A549 treated with ZK216348 at 1 μM for 4 hours (cell line): ENCODE measurements around the gene FAM174A. TPM values are rescaled to one million over a fixed set of nuclear protein-coding genes. Genes with fewer than 3 reads are reported as not detected.

Experiments
- total RNA-seq: library from RNA; stranded (reverse); fragments of 200-300 nt; extraction: Qiagen RNA extraction; gene quantifications from 5 replicates; pipeline ENCODE4 v1.2.3, GENCODE V29; 2022; ENCODE audit warnings: low read depth

Gene FAM174A
- total RNA-seq: 7.9 to 15.3 TPM (median 14.0 TPM) in 5 replicates

DNA sequence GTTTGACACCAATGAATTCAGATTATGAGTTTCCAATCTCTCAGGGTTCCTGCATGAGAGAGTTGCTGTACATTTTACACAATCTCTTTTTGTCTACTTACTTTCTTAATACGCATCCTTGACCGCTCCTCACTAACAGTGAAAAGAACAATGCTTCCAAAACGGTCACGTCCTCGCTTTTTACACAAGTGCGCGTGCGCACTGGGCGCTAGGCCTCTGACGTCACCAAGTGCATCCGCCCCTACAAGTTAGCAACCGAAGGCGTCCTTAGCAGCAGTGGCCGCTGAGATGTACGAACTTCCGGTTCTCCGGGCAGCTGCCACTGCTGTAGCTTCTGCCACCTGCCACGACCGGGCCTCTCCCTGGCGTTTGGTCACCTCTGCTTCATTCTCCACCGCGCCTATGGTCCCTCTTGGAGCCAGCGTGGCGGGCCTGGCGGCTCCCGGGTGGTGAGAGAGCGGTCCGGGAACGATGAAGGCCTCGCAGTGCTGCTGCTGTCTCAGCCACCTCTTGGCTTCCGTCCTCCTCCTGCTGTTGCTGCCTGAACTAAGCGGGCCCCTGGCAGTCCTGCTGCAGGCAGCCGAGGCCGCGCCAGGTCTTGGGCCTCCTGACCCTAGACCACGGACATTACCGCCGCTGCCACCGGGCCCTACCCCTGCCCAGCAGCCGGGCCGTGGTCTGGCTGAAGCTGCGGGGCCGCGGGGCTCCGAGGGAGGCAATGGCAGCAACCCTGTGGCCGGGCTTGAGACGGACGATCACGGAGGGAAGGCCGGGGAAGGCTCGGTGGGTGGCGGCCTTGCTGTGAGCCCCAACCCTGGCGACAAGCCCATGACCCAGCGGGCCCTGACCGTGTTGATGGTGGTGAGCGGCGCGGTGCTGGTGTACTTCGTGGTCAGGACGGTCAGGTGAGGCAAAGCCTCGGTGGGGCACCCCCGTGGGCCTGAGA, at the start of gene FAM174A:
Gene FAM174A (plus strand): TSS at position 315 of the 946 bp plus-strand sequence. CDS start 157 bp downstream, at position 472.

